Measurements from ENCODE around the gene FAIM. TPM values are rescaled to one million over a fixed set of nuclear protein-coding genes. Genes with fewer than 3 reads are reported as not detected.
"Not testable (repeated sequence)": the region's sequence is repeated elsewhere in the genome, so short reads cannot be mapped to it uniquely, and the experiment has no call there.

The FAIM gene, protein sequence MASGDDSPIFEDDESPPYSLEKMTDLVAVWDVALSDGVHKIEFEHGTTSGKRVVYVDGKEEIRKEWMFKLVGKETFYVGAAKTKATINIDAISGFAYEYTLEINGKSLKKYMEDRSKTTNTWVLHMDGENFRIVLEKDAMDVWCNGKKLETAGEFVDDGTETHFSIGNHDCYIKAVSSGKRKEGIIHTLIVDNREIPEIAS
- 10 to 100 TPM in 3 of 4 donors, 1 to 10 TPM in 1; 6.3 to 15.3 (median 13.6) TPM for total RNA-seq

DNA sequence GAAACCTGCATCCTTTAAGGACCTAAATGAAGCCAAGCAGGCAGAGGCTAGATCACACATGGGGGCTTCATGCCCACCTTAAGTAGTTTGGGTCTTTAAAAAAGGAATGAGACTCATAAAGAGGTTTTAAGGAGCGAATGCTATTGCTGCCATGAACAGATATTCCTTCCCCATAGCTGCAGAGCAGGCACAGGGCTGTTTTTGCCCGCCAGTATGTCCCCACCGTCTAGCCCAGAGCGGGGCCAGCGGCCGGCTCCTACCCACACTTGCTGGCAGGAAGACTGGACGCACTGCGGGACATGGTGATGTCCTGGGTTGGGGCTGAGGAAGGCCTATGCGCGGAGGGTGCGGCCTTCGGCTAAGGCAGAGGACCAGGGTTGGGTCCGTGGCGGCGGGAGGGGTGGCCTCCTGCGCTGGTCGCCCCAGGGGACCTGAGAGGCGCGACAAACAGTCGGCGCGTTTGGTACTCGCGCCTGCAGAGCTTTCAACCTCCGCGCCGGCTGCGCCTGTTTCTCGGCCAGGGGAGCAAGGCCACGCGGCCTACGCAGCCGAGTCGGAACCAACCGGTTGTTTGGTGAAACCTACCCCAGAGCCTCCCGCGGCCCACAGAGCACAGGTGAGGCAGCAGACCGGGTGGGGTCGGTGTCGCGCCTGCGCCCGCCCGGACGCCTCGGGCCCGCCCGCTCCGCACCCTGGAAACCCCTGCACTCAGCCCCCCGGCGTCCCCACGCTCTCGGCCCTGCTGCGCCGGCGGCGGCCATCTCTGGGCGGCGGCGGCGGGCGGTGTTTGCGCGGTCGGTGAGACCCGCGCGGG is at the start of gene FAIM:
FAIM (plus strand) TSS at position 450 of the 814 bp plus-strand sequence. CDS start 10,956 bp downstream, outside the sequence.
- Histone ChIP-seq H3K27me3 (peaks cover 0 to 4% of the 10 kb centered on the region in 2 donors), H3K36me3 (peaks cover 0 to 6% (median 0%) of the 10 kb centered on the region in 3 donors), H3K27ac (peak within 1 kb of the TSS; percentile 91 to 95 (median 93)), H3K4me3 (peak within 1 kb of the TSS; percentile 60 to 78 (median 74)), H3K9me3 (no peaks in the 10 kb centered on the region), H3K4me1 (peaks cover 0 to 10% (median 9%) of the 10 kb centered on the region in 4 donors)
- peak; percentile 22 to 44 for DNase-seq (ENCODE audit: low spot score in 2 of 2)
- WGBS, 2 donors = 4 to 10% methylated on average over 11 to 39 of the region's 68 CpGs
- no peak for TF ChIP-seq EP300 (IDR thresholded peaks at IDR 0.05)
- TF ChIP-seq, protein P1, sequence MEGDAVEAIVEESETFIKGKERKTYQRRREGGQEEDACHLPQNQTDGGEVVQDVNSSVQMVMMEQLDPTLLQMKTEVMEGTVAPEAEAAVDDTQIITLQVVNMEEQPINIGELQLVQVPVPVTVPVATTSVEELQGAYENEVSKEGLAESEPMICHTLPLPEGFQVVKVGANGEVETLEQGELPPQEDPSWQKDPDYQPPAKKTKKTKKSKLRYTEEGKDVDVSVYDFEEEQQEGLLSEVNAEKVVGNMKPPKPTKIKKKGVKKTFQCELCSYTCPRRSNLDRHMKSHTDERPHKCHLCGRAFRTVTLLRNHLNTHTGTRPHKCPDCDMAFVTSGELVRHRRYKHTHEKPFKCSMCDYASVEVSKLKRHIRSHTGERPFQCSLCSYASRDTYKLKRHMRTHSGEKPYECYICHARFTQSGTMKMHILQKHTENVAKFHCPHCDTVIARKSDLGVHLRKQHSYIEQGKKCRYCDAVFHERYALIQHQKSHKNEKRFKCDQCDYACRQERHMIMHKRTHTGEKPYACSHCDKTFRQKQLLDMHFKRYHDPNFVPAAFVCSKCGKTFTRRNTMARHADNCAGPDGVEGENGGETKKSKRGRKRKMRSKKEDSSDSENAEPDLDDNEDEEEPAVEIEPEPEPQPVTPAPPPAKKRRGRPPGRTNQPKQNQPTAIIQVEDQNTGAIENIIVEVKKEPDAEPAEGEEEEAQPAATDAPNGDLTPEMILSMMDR (IDR thresholded peaks at IDR 0.05) = no peak
- TF ChIP-seq POLR2A (IDR thresholded peaks at IDR 0.05) = no peak

DNA sequence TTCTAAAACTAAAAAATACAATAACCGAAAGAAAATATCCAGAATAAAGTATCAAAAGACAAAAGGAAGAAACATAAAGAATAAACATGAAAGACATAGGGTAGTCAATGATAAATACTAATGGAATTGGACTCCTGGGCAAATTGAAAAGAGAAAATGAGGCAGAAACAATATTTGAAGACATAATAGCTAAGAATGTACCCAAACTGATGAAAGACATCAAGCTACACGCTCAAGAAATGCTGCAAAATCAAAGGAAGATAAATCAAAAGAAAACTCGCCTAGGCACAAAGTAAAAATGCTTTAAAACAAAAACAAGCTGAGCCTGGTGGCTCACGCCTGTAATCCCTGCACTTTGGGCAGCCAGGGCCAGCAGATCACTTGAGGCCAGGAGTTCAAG is 49.4 kb upstream of the FAIM start:
- TF ChIP-seq POLR2A (IDR thresholded peaks at IDR 0.05) = no peak
- no peak for TF ChIP-seq EP300 (IDR thresholded peaks at IDR 0.05)
- TF ChIP-seq, protein P1 (IDR thresholded peaks at IDR 0.05) = no peak
- no peak for DNase-seq (ENCODE audit: low spot score in 2 of 2)
- no peak overlapping the region for H3K4me3 ChIP-seq
- no peaks in the 10 kb centered on the region for H3K27me3 ChIP-seq
- H3K4me1 ChIP-seq = no peaks in the 10 kb centered on the region
- peaks cover 0 to 55% (median 10%) of the 10 kb centered on the region in 4 donors for H3K9me3 ChIP-seq
- H3K27ac ChIP-seq = no peak overlapping the region
- 69 to 79% methylated on average over 4 of the region's 4 CpGs for whole genome bisulfite sequencing, 2 donors
- peaks cover 0 to 89% (median 0%) of the 10 kb centered on the region in 3 donors for H3K36me3 ChIP-seq

DNA sequence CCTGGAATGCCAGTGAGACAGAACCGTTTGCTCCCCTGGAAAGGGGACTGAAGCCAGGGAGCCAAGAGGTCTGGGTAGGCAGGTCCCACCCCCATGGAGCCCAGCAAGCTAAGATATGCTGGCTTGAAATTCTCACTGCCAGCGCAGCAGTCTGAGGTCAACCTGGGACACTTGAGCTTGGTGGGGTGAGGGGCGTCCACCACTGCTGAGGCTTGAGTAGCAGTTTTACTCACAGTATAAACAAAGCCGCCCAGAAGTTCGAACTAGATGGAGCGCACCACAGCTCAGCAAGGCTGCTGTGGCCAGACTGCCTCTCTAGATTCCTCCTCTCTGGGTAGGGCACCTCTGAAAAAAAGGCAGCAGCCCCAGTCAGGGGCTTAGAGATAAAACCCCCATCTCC is 48.1 kb upstream of the FAIM start:
- no peak overlapping the region for H3K27ac ChIP-seq
- TF ChIP-seq POLR2A (IDR thresholded peaks at IDR 0.05) (no peak), EP300 (IDR thresholded peaks at IDR 0.05) (no peak)
- no peaks in the 10 kb centered on the region for H3K4me1 ChIP-seq
- H3K4me3 ChIP-seq = no peak overlapping the region
- H3K9me3 ChIP-seq = peaks cover 0 to 53% (median 10%) of the 10 kb centered on the region in 4 donors
- DNase-seq (ENCODE audit: low spot score in 2 of 2) = no peak
- peaks cover 0 to 82% (median 0%) of the 10 kb centered on the region in 3 donors for H3K36me3 ChIP-seq
- 97 to 98% methylated on average over 4 to 6 of the region's 6 CpGs for WGBS, 2 donors
- no peaks in the 10 kb centered on the region for H3K27me3 ChIP-seq

DNA sequence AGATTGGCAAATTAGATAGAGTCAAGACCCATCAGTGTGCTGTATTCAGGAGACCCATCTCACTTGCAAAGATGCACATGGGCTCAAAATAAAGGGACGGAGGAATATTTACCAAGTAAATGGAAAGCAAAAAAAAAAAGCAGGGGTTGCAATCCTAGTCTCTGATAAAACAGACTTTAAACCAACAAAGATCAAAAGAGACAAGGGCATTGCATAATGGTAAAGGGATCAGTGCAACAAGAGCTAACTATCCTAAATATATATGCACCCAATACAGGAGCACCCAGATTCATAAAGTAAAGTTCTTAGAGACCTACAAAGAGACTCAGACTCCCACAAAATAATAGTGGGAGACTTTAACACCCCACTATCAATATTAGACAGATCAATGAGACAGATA is 45.7 kb upstream of the FAIM start:
- DNase-seq (ENCODE audit: low spot score in 2 of 2); H3K4me1 ChIP-seq; H3K4me3 ChIP-seq; H3K27ac ChIP-seq; H3K27me3 ChIP-seq: not testable (repeated sequence)
- peaks cover 0 to 82% (median 0%) of the 10 kb centered on the region in 3 donors for H3K36me3 ChIP-seq
- H3K9me3 ChIP-seq = peaks cover 0 to 36% (median 13%) of the 10 kb centered on the region in 4 donors
- 100% methylated on average over 1 of the region's 1 CpG for WGBS, 2 donors

DNA sequence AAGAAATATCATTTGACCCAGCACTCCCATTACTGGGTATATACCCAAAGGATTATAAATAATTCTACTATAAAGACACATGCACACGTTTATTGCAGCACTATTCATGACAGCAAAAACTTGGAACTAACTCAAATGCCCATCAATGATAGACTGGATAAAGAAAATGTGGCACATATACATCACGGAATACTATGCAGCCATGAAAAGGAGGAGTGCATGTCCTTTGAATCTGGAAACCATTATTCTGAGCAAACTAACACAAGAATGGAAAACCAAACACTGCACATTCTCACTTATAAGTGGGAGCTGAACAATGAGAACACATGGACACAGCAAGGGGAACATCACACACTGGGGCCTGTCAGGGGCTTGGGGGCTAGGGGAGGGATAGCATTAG is 42.3 kb upstream of the FAIM start:
- H3K27me3 ChIP-seq; H3K27ac ChIP-seq; DNase-seq (ENCODE audit: low spot score in 2 of 2); H3K4me3 ChIP-seq; H3K9me3 ChIP-seq; H3K4me1 ChIP-seq: not testable (repeated sequence)
- peaks cover 0 to 68% (median 0%) of the 10 kb centered on the region in 3 donors for H3K36me3 ChIP-seq
- 81 to 95% methylated on average over 2 of the region's 2 CpGs for whole genome bisulfite sequencing, 2 donors

DNA sequence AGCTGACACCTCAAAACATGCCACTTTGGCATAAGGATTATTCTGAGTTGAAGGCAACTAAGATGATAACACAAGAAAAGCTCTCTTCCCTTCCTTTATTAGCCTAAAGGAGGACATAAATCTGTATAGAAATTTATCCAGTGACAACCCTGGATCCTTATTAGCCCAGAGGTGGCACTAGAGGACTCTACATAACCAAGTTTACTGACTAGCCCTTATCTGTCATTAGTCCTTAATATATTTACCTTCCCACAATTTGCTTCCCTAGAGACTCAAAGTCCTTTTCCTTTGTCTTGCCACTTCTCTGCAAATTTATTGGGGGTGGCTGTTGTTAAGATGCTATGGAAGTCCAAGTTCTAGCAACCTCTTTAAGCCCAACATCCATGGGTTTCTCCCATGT is 41.2 kb upstream of the FAIM start:
- no peak overlapping the region for H3K27ac ChIP-seq
- H3K36me3 ChIP-seq = peaks cover 0 to 68% (median 0%) of the 10 kb centered on the region in 3 donors
- no peak overlapping the region for H3K4me3 ChIP-seq
- TF ChIP-seq EP300 (IDR thresholded peaks at IDR 0.05) (no peak), POLR2A (IDR thresholded peaks at IDR 0.05) (no peak)
- TF ChIP-seq, protein P1 (IDR thresholded peaks at IDR 0.05) = no peak
- H3K4me1 ChIP-seq = no peaks in the 10 kb centered on the region
- H3K27me3 ChIP-seq = no peaks in the 10 kb centered on the region
- peaks cover 0 to 5% (median 2%) of the 10 kb centered on the region in 4 donors for H3K9me3 ChIP-seq
- no peak for DNase-seq (ENCODE audit: low spot score in 2 of 2)
